ENCODE measurements around the gene TSEN15.

- TF ChIP-seq BACH1 (IDR thresholded peaks at IDR 0.05; ENCODE audit: low read length) = no peak
- TF ChIP-seq GTF2F1 (IDR thresholded peaks at IDR 0.05; ENCODE audit: borderline replicate concordance, low read depth, low read length) = no peak
- TF ChIP-seq, protein P1, sequence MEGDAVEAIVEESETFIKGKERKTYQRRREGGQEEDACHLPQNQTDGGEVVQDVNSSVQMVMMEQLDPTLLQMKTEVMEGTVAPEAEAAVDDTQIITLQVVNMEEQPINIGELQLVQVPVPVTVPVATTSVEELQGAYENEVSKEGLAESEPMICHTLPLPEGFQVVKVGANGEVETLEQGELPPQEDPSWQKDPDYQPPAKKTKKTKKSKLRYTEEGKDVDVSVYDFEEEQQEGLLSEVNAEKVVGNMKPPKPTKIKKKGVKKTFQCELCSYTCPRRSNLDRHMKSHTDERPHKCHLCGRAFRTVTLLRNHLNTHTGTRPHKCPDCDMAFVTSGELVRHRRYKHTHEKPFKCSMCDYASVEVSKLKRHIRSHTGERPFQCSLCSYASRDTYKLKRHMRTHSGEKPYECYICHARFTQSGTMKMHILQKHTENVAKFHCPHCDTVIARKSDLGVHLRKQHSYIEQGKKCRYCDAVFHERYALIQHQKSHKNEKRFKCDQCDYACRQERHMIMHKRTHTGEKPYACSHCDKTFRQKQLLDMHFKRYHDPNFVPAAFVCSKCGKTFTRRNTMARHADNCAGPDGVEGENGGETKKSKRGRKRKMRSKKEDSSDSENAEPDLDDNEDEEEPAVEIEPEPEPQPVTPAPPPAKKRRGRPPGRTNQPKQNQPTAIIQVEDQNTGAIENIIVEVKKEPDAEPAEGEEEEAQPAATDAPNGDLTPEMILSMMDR (IDR thresholded peaks at IDR 0.05; ENCODE audit: control extremely low read depth in 1 of 3, insufficient read depth in 1 of 3, low read depth in 1 of 3, low read length in 3 of 3) = no peak
- TF ChIP-seq NANOG (IDR thresholded peaks at IDR 0.05; ENCODE audit: insufficient read depth, low read depth, low read length, poor library complexity, severe bottlenecking) = no peak
- TF ChIP-seq EP300 (IDR thresholded peaks at IDR 0.05; ENCODE audit: borderline replicate concordance in 1 of 2, low read depth in 2 of 2, low read length in 2 of 2) = no peak
- TF ChIP-seq POLR2A (IDR thresholded peaks at IDR 0.05; ENCODE audit: control extremely low read depth in 1 of 2, low read depth in 2 of 2, low read length in 2 of 2) = no peak
- TF ChIP-seq, protein P2, sequence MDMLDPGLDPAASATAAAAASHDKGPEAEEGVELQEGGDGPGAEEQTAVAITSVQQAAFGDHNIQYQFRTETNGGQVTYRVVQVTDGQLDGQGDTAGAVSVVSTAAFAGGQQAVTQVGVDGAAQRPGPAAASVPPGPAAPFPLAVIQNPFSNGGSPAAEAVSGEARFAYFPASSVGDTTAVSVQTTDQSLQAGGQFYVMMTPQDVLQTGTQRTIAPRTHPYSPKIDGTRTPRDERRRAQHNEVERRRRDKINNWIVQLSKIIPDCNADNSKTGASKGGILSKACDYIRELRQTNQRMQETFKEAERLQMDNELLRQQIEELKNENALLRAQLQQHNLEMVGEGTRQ (IDR thresholded peaks at IDR 0.05; ENCODE audit: low read length) = no peak
- TF ChIP-seq SIN3A (conservative IDR thresholded peaks at IDR 0.05 in 1 of 2, IDR thresholded peaks at IDR 0.05 in 1 of 2; ENCODE audit: low read depth in 1 of 2, low read length in 2 of 2) = no peak
- no peak for TF ChIP-seq CBX5 (IDR thresholded peaks at IDR 0.05; ENCODE audit: low read depth, low read length)
- TF ChIP-seq EZH2 (IDR thresholded peaks at IDR 0.05; ENCODE audit: low read depth, low read length, severe bottlenecking) = no peak
- no peak for TF ChIP-seq YY1 (IDR thresholded peaks at IDR 0.05; ENCODE audit: low read depth, low read length)
- TF ChIP-seq CTBP2 (IDR thresholded peaks at IDR 0.05; ENCODE audit: borderline replicate concordance, insufficient read depth, insufficient read length, low read length) = no peak
- no peak for TF ChIP-seq TBP (IDR thresholded peaks at IDR 0.05; ENCODE audit: low read depth, low read length)
These were observed 30.7 kb upstream of the TSEN15 start for GRCh38 chr1:184020855-184021254.

Measured in H1 (cell line).